Fibroblast of villous mesenchyme (primary cell): ENCODE results near the gene ACIN1. TPM values are rescaled to one million over a fixed set of nuclear protein-coding genes. Genes with fewer than 3 reads are reported as not detected.
A peak's percentile ranks its signal among the peaks of the same experiment; 100 is the strongest.

ENCODE experiments used
- DNase-seq: peaks from one replicate; pipeline ENCODE4 v3.0.0-alpha.2; 2010; ENCODE audit warnings: low read depth
- H3K4me3 ChIP-seq: 2 replicates; pipeline ENCODE4 v1.5.1; 2011; ENCODE audit warnings: low read depth, mild to moderate bottlenecking, low read length
- total RNA-seq: library from RNA; depleted of rRNA; stranded (reverse); fragments of >200 nt; gene quantifications from 2 replicates; pipeline ENCODE4 v1.2.3, GENCODE V29; 2012
- TF ChIP-seq, protein P1 (sequence below): IDR thresholded peaks from 2 replicates; pipeline ENCODE4 v1.5.1; 2012; ENCODE audit warnings: low read depth, mild to moderate bottlenecking, low read length; ENCODE audit not compliant: insufficient read depth

ACIN1 gene
- total RNA-seq, 1 donor: 106 TPM

DNA sequence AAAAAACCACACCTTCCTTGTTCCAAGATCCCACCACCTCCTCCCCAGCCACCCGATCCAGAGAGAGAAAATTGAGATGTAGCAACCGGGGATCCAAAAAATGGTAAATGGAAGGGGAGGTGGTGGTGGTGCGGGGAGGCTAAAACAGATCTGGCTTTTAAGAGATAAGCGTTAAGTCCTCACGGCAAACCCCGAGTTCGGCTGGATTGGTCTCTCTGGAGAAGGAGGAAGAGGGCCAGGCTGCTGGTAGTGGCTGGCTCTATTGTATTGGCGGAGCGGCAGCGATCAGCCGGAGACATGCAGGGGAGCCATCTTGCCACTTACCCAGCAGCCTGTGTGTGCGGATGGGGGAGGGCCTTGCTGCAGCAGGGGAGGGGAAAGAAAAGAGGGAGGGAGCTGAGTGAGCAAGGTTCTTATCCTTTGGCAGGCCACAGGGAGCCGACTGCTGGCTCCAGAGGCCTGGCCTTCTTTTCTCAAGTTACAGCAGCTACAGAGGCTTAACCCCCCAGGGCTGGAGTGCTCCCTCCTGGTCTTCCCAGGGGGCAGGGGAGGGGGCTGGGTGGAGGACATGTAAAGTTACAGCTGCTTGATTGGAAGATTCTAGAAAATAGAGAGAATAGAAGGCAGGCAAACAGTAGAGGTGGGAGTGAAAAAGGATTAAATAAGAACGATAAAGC, 23.6 kb downstream of the ACIN1 start:
- TF ChIP-seq, protein P1, sequence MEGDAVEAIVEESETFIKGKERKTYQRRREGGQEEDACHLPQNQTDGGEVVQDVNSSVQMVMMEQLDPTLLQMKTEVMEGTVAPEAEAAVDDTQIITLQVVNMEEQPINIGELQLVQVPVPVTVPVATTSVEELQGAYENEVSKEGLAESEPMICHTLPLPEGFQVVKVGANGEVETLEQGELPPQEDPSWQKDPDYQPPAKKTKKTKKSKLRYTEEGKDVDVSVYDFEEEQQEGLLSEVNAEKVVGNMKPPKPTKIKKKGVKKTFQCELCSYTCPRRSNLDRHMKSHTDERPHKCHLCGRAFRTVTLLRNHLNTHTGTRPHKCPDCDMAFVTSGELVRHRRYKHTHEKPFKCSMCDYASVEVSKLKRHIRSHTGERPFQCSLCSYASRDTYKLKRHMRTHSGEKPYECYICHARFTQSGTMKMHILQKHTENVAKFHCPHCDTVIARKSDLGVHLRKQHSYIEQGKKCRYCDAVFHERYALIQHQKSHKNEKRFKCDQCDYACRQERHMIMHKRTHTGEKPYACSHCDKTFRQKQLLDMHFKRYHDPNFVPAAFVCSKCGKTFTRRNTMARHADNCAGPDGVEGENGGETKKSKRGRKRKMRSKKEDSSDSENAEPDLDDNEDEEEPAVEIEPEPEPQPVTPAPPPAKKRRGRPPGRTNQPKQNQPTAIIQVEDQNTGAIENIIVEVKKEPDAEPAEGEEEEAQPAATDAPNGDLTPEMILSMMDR: no peak
- peak; percentile 94 for DNase-seq
- H3K4me3 ChIP-seq: peak overlapping the region; percentile 87

DNA sequence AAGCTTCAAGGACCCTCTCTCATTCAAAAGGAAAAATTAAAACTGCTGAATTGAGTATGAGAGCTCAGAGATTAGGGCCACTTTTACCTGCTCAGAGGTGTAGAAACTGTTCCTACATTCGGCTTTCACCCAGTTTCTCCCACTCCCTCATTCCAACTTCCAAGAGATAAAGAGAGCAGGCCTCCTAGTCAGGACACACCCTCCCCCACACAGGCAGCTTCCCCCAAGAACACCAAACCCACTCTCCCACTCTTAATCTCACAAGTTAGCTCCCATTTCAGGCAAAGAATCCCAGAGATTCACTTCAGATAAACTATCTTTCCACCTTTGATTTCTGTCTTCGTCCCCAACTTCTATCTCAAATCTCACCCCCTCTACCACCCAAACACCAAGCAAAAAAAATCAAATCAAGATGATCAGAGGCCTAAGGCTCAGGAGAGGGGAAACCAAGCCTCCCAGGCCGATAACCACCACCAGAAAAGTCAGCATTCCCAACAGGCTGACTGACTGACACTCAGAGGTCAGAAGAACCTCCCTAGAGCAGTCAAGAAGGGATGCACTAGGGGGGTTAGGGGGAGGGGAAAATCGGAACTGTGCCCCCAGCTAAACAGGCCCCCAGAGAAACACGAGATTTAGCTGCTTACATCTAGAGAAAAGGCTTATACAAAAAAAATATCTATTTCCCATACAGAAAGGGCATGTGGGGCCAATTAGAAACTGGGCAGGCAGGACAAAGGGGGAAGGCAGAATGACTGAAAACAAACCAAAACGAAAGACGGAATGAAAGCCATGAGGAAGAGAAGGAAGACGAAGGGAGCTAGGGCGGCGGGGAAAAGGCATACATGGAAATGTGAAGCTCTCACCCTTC, 24.4 kb downstream of the ACIN1 start:
- TF ChIP-seq, protein P1: no peak
- peak overlapping the region; percentile 87 for H3K4me3 ChIP-seq
- DNase-seq: no peak

DNA sequence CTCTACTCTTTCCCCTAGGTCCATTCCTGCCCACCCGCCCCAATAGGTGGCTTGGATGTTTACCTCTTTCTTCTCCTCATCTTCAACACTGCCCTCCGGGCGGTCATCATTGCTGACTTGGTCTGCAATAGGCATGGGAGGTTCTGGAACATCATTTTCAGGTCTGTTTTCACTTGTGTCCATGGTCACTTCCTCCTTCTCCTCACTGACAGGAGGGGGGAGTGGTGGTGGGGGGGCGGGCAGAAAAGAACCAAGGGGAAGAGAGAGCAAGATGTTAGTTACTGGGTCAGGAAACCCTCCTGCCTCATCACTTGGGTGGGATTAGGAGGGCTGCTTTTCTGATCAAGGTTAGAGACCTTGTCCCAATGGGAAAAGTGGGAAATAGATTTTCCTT, 25.5 kb downstream of the ACIN1 start:
- no peak for DNase-seq
- TF ChIP-seq, protein P1: no peak
- H3K4me3 ChIP-seq: no peak overlapping the region

DNA sequence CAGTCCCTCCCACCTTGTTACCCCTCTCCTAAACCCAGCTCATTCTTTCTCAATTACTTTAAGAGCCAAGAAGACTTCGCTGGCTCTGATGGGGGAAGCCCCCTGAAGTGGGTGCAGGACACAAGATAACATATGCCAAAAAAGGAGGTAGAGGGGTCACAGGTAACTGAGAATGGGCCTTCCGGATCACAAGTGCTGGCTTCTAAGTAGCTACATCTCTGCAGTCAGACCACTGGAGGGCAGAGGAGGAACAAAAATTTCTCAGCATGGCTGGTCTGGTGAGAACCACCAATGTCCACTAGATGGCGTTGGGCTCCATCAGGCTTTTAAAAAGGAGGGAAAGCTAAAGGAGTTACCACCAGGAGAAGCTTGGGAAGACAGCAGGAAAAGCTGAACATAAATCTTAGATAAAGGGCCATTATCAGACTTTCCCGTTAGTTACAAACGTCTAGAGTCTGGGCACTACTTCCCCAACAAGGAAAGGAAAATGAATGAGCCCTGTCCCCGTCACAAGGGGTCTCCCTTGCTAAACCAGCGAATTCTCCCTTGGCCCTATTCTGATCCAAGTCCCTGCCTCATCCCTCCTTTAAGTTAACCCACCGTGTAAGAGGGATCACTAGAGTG, 26.0 kb downstream of the ACIN1 start:
- DNase-seq: peak; percentile 95
- peak overlapping the region; percentile 8 for H3K4me3 ChIP-seq
- TF ChIP-seq, protein P1: peak; percentile 100

DNA sequence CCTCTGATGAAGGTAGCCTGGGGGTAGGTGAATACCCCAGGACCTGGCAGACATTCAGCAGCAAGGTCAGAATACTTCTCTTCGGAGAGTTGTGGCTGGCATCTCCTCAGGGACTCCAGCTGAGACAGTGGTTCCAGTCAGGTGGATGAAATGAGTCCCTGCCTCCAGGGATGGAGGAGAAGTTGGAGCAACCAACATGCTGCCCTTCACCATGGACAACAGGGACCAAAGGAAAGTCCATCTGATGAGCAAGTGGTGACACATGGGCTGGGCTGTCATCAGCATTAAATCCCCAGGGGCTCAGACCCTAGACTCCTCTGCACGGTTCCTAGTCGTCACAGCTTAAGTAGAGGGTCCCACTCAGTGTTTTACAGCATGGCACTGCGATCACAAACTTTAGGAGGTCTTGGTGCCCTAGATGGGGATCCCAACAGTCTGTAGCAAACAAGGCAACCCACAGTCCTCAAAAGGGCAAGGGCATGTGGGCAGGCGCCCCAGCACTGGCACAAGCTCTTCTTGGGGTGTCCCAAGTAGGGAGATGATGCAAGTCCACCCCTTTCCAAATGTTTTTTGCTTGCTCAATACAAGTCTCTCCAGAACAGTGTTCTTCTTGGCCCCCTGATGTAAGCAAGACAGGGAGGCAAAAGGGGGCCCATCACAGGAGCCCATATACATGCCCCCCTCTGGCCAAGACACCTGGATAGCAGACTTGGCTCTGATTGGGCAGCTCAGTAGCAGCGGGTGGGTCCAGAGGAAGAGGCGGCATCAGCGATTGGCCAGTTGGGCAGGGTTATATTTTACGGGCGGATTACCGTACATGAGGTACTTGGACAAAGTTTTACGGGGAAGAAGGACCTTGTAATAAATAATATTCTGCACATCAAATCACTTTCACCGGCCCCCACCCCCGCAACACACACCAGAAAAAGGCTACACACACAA, 26.8 kb downstream of the ACIN1 start:
- no peak for DNase-seq
- TF ChIP-seq, protein P1: no peak
- no peak overlapping the region for H3K4me3 ChIP-seq
